ENCODE results near the gene RRP1. TPM values are rescaled to one million over a fixed set of nuclear protein-coding genes. Genes with fewer than 3 reads are reported as not detected.

RRP1 gene
- total and polyA plus RNA-seq, 10 of the 15 experiments (the other 5 are each of a cell fraction or from before 2014, with no cell fraction given), result 0.34 to 70.8 (median 35.1) TPM

- no peak for FAIRE-seq
- RAD21 ChIA-PET (ENCODE audit: unreplicated experiment), result no interaction called here
- H3K36me3 ChIP-seq (ENCODE audit: control insufficient read depth in 2 of 2, insufficient read depth in 2 of 2, low read length in 1 of 2), result peaks cover 25 to 64% of the 10 kb centered on the region in 2 experiments
Measured at GRCh38 chr21:43801006-43801783, 11.8 kb downstream of the RRP1 start.

DNA sequence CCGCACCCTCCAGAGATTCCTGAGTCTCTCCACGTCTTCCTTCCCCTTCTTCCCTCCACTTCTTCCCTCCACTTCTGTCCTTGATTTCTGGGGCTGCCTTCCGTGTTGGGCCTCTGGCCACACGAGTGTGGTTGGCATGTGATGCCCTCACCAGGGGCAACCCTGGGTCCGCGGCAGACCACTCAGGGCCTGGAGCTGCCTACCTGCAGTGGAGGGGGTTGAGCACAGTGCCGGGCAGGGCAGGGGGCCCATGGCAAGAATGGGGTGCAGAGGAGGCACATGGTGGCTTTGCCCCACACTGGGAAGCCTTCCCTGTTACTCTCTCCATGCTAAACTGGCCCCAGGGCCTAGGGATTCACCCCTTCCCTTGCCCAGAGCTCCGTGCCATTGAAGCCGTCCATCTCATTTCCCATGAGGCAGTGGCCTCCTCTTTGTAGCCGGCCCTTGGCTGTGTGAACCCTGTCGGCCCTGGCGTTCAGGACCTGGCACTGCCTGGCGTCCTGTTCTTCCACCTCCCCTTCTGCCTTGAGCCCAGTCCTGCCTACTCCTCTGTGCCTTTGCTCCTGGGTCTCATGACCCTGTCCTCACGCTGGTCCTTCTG is 13.4 kb downstream of the RRP1 start:
- no peak overlapping the region for H3K9ac ChIP-seq (ENCODE audit: control insufficient read depth, insufficient read depth, low read length)
- SMC1A ChIA-PET (ENCODE audit: uncharacterized antibody, unreplicated experiment), result no interaction called here

More at GRCh38 chr21:43801006-43801783, 11.8 kb downstream of the RRP1 start:
- H3K4me3 ChIP-seq, result no peak overlapping the region
- no peaks in the 10 kb centered on the region for H3K27me3 ChIP-seq (replicated peaks in 1 of 2; ENCODE audit: control insufficient read depth in 2 of 2, insufficient read depth in 2 of 2, low read length in 1 of 2)
- ChIA-PET POLR2A (no interaction called here), SMC1A (ENCODE audit: uncharacterized antibody, unreplicated experiment) (no interaction called here), CTCF (interaction anchor here (1.0 kb wide), 1 partner anchor 11 kb away, joined by 4 read pairs; no protein-coding TSS in a partner anchor)
- intact Hi-C loops (cut with micrococcal nuclease; ENCODE audit: unreplicated experiment), result no loop called here
- no peak overlapping the region for H3K9ac ChIP-seq (ENCODE audit: control insufficient read depth, insufficient read depth, low read length)
- in situ Hi-C loops (cut with MboI), result no loop called here
- H3K79me2 ChIP-seq (ENCODE audit: control insufficient read depth, insufficient read depth, low read length), result peaks cover 2% of the 10 kb centered on the region
- H4K20me1 ChIP-seq (ENCODE audit: control insufficient read depth, insufficient read depth), result no peaks in the 10 kb centered on the region
- 98% methylated on average over 42 of the region's 42 CpGs for WGBS (ENCODE audit: insufficient coverage, insufficient replicate concordance, low lambda C conversion rate, missing lambda C conversion rate)
- no peak for ATAC-seq
- no TSS peak for BruUV-seq (replicated peaks)
- H3K9me3 ChIP-seq (replicated peaks; ENCODE audit: control insufficient read depth, insufficient read depth, low read length), result no peaks in the 10 kb centered on the region
- H2AFZ ChIP-seq (ENCODE audit: control insufficient read depth, low read depth, low read length), result no peak overlapping the region
- H3K4me1 ChIP-seq (ENCODE audit: control insufficient read depth, insufficient read depth, low read length), result peaks cover 21% of the 10 kb centered on the region
- DNase-seq (ENCODE audit: low read depth, low spot score), result no peak
- no peak overlapping the region for H3K4me2 ChIP-seq (ENCODE audit: control insufficient read depth, insufficient read depth)
- TF ChIP-seq ZNF622 (IDR thresholded peaks at IDR 0.05), result no peak
- TF ChIP-seq, protein P1, sequence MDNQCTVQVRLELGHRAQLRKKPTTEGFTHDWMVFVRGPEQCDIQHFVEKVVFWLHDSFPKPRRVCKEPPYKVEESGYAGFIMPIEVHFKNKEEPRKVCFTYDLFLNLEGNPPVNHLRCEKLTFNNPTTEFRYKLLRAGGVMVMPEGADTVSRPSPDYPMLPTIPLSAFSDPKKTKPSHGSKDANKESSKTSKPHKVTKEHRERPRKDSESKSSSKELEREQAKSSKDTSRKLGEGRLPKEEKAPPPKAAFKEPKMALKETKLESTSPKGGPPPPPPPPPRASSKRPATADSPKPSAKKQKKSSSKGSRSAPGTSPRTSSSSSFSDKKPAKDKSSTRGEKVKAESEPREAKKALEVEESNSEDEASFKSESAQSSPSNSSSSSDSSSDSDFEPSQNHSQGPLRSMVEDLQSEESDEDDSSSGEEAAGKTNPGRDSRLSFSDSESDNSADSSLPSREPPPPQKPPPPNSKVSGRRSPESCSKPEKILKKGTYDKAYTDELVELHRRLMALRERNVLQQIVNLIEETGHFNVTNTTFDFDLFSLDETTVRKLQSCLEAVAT (IDR thresholded peaks at IDR 0.05), result 0 out of 2 replicates have a peak, but pooled peaks have one; percentile 22
- no peak for TF ChIP-seq RAD21 (IDR thresholded peaks at IDR 0.05; ENCODE audit: insufficient read depth, low read depth, low read length)
- no peak overlapping the region for H3K27ac ChIP-seq (ENCODE audit: control insufficient read depth, insufficient read depth)

More for the DNA sequence above, 13.4 kb downstream of the RRP1 start:
- Histone ChIP-seq H3K79me2 (ENCODE audit: control insufficient read depth, insufficient read depth, low read length) (peaks cover 7% of the 10 kb centered on the region), H3K4me3 (no peak overlapping the region), H3K4me2 (ENCODE audit: control insufficient read depth, insufficient read depth) (no peak overlapping the region), H3K4me1 (ENCODE audit: control insufficient read depth, insufficient read depth, low read length) (peaks cover 37% of the 10 kb centered on the region), H4K20me1 (ENCODE audit: control insufficient read depth, insufficient read depth) (no peaks in the 10 kb centered on the region), H3K27me3 (replicated peaks in 1 of 2; ENCODE audit: control insufficient read depth in 2 of 2, insufficient read depth in 2 of 2, low read length in 1 of 2) (no peaks in the 10 kb centered on the region), H3K27ac (ENCODE audit: control insufficient read depth, insufficient read depth) (no peak overlapping the region), H2AFZ (ENCODE audit: control insufficient read depth, low read depth, low read length) (no peak overlapping the region), H3K36me3 (ENCODE audit: control insufficient read depth in 2 of 2, insufficient read depth in 2 of 2, low read length in 1 of 2) (peaks cover 20 to 53% of the 10 kb centered on the region in 2 experiments), H3K9me3 (replicated peaks; ENCODE audit: control insufficient read depth, insufficient read depth, low read length) (no peaks in the 10 kb centered on the region)
- no peak for DNase-seq (ENCODE audit: low read depth, low spot score)
- no TSS peak for BruUV-seq (replicated peaks)
- FAIRE-seq, result no peak
- CTCF ChIA-PET, result no interaction called here
- WGBS (ENCODE audit: insufficient coverage, insufficient replicate concordance, low lambda C conversion rate, missing lambda C conversion rate), result 88% methylated on average over 14 of the region's 14 CpGs
- in situ Hi-C loops (cut with MboI) (no loop called here), intact Hi-C loops (cut with micrococcal nuclease; ENCODE audit: unreplicated experiment) (no loop called here)
- no peak for ATAC-seq
- peak; percentile 45; the same call in 1 of the 2 replicates for TF ChIP-seq POLR2AphosphoS5 (IDR thresholded peaks at IDR 0.05; ENCODE audit: low read length)
- no peak for TF ChIP-seq ELK1 (IDR thresholded peaks at IDR 0.05; ENCODE audit: low read depth, low read length)
- RAD21 ChIA-PET (ENCODE audit: unreplicated experiment), result no interaction called here
- POLR2A ChIA-PET, result no interaction called here

Measured in GM12878 (cell line).